BJ (cell line): ENCODE data around the gene NPEPPS. TPM values are rescaled to one million over a fixed set of nuclear protein-coding genes. Genes with fewer than 3 reads are reported as not detected.
"Not testable (repeated sequence)": the region's sequence is repeated elsewhere in the genome, so short reads cannot be mapped to it uniquely, and the experiment has no call there.

ENCODE experiments used
- CTCF ChIA-PET: fragments of 350-600 bp; formaldehyde crosslinking; extraction: SDS; loops from one replicate; lab custom pipeline; 2021; ENCODE audit warnings: antibody characterized with exemption, inconsistent platforms; lab: Yijun Ruan, JAX
- POLR2A ChIA-PET: fragments of 300-600 bp; sonication (Branson Sonifier 250); formaldehyde crosslinking; extraction: SDS; loops from one replicate; lab custom pipeline; 2021; ENCODE audit warnings: antibody characterized with exemption; lab: Charles Lee
- DNase-seq: peaks from one replicate; pipeline ENCODE4 v3.0.0-alpha.2; 2011; ENCODE audit warnings: low read depth
- H3K27me3 ChIP-seq: 2 replicates; pipeline ENCODE4 v1.6.0; 2011; ENCODE audit warnings: low read length; ENCODE audit not compliant: control insufficient read depth, insufficient read depth
- H3K36me3 ChIP-seq: 2 replicates; pipeline ENCODE4 v1.5.1; 2011; ENCODE audit warnings: low read length; ENCODE audit not compliant: control insufficient read depth, insufficient read depth
- H3K4me3 ChIP-seq: 2 replicates; pipeline ENCODE4 v1.5.1; 2011; ENCODE audit warnings: low read depth, mild to moderate bottlenecking, control low read depth, low read length
- polyA minus RNA-seq: library from RNA; depleted of rRNA, polyadenylated mRNA; stranded (reverse); fragments of >200 nt; gene quantifications from 2 replicates; pipeline ENCODE4 v1.2.3, GENCODE V29; 2011; rRNA and poly(A)+ RNA removed
- polyA plus RNA-seq: library from polyadenylated mRNA; depleted of rRNA; stranded (reverse); fragments of >200 nt; gene quantifications from 2 replicates; pipeline ENCODE4 v1.2.3, GENCODE V29; 2011; rRNA removed
- TF ChIP-seq, protein P1 (sequence below): IDR thresholded peaks from 2 replicates; pipeline ENCODE4 v1.5.1; 2011; ENCODE audit warnings: low read depth, mild to moderate bottlenecking, control low read depth, inconsistent platforms, low read length, moderate library complexity; ENCODE audit not compliant: insufficient read depth

The NPEPPS gene, protein sequence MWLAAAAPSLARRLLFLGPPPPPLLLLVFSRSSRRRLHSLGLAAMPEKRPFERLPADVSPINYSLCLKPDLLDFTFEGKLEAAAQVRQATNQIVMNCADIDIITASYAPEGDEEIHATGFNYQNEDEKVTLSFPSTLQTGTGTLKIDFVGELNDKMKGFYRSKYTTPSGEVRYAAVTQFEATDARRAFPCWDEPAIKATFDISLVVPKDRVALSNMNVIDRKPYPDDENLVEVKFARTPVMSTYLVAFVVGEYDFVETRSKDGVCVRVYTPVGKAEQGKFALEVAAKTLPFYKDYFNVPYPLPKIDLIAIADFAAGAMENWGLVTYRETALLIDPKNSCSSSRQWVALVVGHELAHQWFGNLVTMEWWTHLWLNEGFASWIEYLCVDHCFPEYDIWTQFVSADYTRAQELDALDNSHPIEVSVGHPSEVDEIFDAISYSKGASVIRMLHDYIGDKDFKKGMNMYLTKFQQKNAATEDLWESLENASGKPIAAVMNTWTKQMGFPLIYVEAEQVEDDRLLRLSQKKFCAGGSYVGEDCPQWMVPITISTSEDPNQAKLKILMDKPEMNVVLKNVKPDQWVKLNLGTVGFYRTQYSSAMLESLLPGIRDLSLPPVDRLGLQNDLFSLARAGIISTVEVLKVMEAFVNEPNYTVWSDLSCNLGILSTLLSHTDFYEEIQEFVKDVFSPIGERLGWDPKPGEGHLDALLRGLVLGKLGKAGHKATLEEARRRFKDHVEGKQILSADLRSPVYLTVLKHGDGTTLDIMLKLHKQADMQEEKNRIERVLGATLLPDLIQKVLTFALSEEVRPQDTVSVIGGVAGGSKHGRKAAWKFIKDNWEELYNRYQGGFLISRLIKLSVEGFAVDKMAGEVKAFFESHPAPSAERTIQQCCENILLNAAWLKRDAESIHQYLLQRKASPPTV
- polyA plus RNA-seq (60.2 and 99.5 TPM in 2 replicates), polyA minus RNA-seq (67.2 and 80.9 TPM in 2 replicates)

DNA sequence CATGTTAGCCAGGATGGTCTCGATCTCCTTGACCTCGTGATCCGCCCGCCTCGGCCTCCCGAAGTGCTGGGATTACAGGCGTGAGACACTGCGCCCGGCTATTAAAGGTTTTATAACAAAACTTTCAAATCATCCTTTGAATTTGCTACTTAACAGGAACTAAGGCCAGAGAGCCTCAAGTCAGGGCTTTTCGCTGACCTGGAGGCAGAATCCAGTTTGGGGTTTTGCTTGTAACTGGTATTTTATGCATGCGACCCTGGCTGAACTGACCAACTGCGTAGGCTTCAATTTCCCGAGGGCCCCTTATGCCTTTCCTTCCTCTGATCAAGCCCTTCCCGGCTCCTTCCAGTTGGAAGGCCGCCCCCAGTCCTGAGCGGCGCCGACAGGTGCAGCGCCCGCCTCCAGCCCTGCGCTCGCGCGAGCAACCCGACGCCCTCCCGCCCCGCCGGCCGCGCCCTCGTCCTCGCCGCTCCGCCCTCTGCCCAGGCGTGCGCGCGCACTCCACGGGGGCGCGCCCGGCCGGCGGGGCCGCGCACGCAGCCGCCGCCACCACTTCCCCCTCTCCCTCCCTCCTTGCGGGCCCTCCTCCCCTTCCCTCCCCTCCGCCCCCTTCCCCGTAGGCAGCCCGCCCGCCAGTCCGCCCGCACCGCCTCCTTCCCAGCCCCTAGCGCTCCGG, at the start of gene NPEPPS:
Gene NPEPPS (plus strand): TSS at position 552 of the 676 bp plus-strand sequence. CDS start 193 bp downstream, outside the sequence.
- DNase-seq = peak; percentile 12
- CTCF ChIA-PET, H3K36me3 ChIP-seq, POLR2A ChIA-PET, H3K27me3 ChIP-seq: not testable (repeated sequence)
- peak within 1 kb of the TSS; percentile 60 for H3K4me3 ChIP-seq

DNA sequence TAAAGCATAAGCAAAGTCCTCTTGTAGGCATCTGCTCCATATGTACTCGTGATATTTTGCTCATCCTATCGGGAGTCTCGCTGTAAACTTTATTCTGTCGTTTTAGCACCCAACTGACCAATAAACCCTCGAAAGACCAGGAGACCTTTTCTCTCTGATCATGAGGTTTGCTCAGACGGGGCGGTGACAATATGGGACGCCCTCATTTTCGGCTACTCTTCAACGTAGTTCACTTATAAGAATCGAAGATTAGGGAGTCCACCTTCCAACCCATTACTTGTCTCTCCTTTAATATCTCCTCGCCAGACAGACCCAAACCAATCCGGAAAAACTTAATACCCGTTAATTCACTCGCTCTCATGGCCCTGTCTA, 39.1 kb upstream of the NPEPPS start:
- H3K27me3 ChIP-seq, POLR2A ChIA-PET, CTCF ChIA-PET, DNase-seq, H3K36me3 ChIP-seq: not testable (repeated sequence)
- peak overlapping the region; percentile 58 for H3K4me3 ChIP-seq

DNA sequence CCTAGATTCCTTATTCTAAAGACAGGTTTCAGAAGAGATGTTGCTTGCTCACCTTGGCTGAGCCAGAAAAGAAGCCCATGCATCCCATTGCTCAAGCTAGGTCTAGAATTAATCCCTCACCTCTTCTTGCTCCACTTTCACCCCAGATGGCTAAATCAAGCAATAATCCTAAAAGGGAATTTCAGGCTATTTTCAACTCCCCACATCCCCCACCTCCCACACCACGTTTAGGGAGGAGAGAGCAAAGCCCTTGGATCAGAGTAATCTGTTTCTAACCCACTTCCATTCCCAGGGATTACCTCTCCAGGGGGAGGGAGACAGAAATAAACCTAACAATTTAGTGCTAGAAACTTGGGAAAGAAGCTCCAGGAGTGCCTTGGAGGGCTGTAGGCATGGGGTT, 31.8 kb upstream of the NPEPPS start:
- H3K36me3 ChIP-seq, H3K4me3 ChIP-seq, H3K27me3 ChIP-seq, DNase-seq, CTCF ChIA-PET, POLR2A ChIA-PET: not testable (repeated sequence)

DNA sequence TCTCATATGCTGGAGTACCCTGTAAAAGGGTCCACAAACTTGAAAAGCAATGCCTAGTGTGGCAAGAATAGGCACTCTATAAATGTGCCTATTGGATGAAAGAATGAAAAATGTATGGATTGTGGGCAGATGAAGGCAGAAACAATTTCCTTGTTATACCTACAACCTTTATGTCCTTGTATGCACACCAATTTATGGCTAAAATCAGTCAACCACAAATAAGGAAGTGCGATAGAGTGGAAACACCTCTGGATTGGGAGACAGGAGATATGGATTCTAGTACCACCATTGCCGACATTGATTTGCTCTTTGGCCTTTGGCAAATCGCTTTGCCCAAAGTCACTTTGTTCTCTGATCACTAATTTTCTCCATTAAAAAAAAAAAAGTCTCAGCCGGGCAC, 31.4 kb upstream of the NPEPPS start:
- H3K27me3 ChIP-seq, CTCF ChIA-PET, POLR2A ChIA-PET, DNase-seq, H3K4me3 ChIP-seq, H3K36me3 ChIP-seq: not testable (repeated sequence)

DNA sequence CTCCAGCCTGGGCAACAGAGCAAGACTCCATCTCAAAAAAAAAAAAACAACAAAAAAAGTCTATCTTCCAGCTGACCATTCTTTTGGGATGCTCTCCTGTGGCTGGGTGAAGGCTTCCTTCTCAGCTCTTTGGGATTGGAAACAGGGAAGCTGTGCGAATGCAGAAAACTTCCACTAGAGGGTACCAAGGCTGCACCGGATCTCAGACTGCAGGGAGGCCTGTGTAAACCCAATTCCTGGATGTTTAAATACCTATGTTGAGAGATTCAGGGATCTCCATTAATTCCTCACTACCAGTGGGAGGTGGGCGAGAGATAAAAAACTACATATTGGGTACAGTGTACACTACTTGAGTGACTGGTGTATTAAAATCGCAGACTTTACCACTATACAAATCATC, 30.3 kb upstream of the NPEPPS start:
- H3K4me3 ChIP-seq, H3K27me3 ChIP-seq, DNase-seq, H3K36me3 ChIP-seq, POLR2A ChIA-PET: not testable (repeated sequence)
- TF ChIP-seq, protein P1, sequence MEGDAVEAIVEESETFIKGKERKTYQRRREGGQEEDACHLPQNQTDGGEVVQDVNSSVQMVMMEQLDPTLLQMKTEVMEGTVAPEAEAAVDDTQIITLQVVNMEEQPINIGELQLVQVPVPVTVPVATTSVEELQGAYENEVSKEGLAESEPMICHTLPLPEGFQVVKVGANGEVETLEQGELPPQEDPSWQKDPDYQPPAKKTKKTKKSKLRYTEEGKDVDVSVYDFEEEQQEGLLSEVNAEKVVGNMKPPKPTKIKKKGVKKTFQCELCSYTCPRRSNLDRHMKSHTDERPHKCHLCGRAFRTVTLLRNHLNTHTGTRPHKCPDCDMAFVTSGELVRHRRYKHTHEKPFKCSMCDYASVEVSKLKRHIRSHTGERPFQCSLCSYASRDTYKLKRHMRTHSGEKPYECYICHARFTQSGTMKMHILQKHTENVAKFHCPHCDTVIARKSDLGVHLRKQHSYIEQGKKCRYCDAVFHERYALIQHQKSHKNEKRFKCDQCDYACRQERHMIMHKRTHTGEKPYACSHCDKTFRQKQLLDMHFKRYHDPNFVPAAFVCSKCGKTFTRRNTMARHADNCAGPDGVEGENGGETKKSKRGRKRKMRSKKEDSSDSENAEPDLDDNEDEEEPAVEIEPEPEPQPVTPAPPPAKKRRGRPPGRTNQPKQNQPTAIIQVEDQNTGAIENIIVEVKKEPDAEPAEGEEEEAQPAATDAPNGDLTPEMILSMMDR = peak; percentile 56
- CTCF ChIA-PET = interaction anchor here (1.4 to 2.8 kb wide), 2 partner anchors 115 to 120 kb away, joined by 6 to 33 read pairs; no protein-coding TSS in a partner anchor

DNA sequence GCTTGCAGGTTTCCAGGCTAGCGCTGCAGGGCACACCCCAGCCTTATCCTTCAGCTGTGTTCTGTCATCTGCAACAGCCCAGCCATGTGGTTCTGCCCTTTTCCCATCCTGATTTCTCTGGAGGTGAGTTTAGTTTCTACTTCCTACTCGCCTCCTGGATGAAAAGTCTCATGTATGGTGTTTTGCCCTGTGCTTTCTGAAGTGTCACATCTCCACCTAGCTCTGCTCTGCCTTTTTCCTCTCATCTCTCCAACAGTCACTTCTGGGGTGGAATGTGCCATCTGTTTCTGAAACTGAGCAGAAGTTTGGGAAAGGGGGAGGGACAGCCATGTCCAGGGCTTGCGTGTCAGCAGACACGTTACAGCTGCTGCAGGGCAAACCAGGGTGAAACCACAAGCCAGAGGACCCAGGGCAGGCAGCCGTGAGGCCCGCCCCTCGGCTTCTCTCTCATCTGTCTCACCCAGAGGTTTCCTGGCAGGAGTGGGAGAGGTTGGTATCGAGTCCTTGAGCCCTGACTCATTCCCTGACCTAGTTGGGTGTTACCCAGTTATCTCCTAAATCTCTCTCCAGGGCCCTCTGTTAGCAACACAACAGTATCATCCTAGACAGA, 28.7 kb upstream of the NPEPPS start:
- H3K27me3 ChIP-seq, H3K36me3 ChIP-seq, H3K4me3 ChIP-seq, POLR2A ChIA-PET: not testable (repeated sequence)
- peak; percentile 18 for DNase-seq
- CTCF ChIA-PET = interaction anchor here (1.2 to 2.8 kb wide), 2 partner anchors 113 to 117 kb away, joined by 3 to 33 read pairs; no protein-coding TSS in a partner anchor

DNA sequence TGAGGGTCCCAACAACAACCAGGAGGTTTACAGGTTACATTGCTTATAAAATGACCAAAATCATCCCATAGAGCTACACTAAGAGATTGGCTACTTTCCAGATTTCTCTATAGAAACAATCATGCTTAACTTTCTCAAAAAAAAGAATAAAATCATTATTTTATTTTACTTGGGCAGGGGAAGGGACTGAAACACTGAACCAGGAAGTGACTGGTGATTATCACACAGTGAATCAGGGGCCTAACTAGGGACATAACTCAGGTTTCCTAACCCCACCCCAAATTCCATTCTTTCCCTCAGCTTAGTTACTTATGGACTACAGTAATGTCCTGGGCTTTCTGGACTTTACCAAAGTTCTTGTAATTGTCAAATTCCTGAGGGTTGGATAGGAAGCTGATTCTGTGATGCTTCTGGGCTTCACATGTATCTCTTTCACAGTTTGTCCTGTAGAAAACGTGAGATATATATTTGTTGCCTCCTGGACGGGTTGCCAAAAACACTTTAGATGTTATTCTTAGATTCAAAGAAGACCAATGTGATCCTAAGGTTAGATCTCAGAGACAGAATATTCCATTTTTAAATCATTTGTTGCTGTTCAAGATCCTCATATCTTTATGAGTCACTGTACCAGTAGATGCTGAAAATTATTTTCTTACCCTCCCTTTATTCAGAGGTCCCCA, 28.0 kb upstream of the NPEPPS start:
- H3K4me3 ChIP-seq, H3K36me3 ChIP-seq, CTCF ChIA-PET, H3K27me3 ChIP-seq, POLR2A ChIA-PET: not testable (repeated sequence)
- DNase-seq = peak; percentile 10

DNA sequence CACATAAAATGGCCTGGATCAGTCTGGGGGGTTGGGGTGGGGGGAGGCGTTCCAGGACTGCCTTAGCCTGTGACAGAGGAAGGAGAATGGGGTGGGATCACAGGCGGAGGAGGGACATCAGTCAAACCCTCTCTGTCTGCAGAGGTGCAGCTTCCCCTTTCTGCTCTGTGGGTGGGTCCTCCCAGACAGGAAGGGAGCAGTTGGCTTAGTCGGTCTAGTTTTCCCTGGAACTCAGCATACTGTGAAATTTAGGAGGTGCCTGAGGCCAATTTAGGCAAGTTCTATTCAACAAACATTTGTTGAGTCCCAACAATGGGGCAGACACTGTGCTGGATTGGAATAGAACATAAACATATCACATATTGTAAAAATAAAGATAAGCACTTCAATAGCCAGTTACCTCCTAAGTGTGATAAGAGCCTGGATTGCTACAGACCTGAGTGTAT, 19.2 kb upstream of the NPEPPS start:
- CTCF ChIA-PET, H3K4me3 ChIP-seq, H3K36me3 ChIP-seq, H3K27me3 ChIP-seq, DNase-seq, POLR2A ChIA-PET: not testable (repeated sequence)

DNA sequence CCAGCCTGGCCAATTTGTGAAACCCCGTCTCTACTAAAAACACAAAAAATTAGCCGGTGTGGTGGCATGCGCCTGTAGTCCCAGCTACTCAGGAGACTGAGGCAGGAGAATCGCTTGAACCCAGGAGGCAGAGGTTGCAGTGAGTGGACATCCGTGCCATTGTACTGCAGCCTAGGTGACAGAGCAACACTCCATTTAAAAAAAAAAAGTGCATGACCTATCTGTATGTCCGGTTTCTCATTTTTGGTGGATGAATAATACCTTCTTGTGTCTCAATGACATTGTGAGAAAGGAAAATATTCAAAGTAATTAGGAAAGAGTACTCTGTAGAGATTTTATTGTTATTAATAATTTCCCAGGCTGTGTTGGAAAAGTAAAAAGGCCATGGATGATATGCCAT, 17.6 kb upstream of the NPEPPS start:
- not testable (repeated sequence) for H3K36me3 ChIP-seq, H3K27me3 ChIP-seq, DNase-seq

DNA sequence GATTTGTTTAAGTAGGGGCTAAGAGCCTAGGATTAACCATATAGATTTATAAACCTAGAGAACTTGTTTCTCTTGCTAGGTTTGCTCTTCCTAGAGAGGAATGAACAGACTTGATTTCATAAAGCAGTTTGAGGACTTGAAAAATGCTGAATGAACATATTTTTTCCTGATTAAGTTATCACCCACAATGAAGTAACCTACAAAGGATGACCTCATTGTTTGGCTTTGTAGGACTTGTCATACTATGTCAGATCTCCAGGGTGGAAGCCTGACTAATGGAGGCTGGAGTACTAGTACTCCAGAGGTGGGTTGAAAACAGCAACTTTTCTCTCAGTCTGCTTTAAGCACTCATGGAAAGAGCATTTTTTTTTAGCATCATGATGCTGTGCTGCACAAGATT, 12.0 kb upstream of the NPEPPS start:
- H3K36me3 ChIP-seq, H3K4me3 ChIP-seq, POLR2A ChIA-PET, DNase-seq, H3K27me3 ChIP-seq, CTCF ChIA-PET: not testable (repeated sequence)

More for the DNA sequence above, 17.6 kb upstream of the NPEPPS start:
- H3K4me3 ChIP-seq, CTCF ChIA-PET, POLR2A ChIA-PET: not testable (repeated sequence)
